ENCODE measurements around the gene GEMIN8.

Gene GEMIN8

DNA sequence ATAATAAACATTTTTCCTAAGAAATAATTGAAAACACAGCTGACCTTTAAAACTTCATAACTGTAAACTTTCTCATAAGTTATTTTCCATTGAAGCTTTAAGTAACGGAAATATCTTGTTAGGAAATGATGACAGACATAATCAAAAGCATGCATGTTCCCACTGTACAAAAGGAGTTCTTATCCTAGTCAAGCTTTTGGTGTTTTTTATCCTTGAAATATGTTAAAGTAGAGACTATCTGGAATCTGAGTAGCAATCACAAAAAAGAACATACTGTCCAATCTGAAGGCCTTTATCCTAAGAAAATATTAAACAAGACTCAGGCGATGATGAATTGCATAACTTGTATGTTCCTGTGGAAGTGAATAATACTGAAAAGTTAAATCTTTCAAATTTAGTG is 14.4 kb downstream of the GEMIN8 start:
- H3K4me1 ChIP-seq (ENCODE audit: control insufficient read depth, insufficient read depth, low read length), result peaks cover 13% of the 10 kb centered on the region
- H3K36me3 ChIP-seq (ENCODE audit: control insufficient read depth, insufficient read depth, low read length, severe bottlenecking), result peaks cover 15% of the 10 kb centered on the region
- H3K4me3 ChIP-seq (ENCODE audit: low read length), result no peak overlapping the region
- no peaks in the 10 kb centered on the region for H3K27me3 ChIP-seq (replicated peaks; ENCODE audit: control insufficient read depth, insufficient read depth, low read length)
- no peaks in the 10 kb centered on the region for H3K9me3 ChIP-seq (ENCODE audit: control insufficient read depth, low read length)
- peak; percentile 75 for DNase-seq (ENCODE audit: low read depth)
- H3K9ac ChIP-seq (ENCODE audit: low read length), result no peak overlapping the region

- no peak overlapping the region for H3K9ac ChIP-seq (ENCODE audit: low read length)
- H3K36me3 ChIP-seq (ENCODE audit: control insufficient read depth, insufficient read depth, low read length, severe bottlenecking), result peaks cover 7% of the 10 kb centered on the region
- no peaks in the 10 kb centered on the region for H3K9me3 ChIP-seq (ENCODE audit: control insufficient read depth, low read length)
- no peaks in the 10 kb centered on the region for H3K27me3 ChIP-seq (replicated peaks; ENCODE audit: control insufficient read depth, insufficient read depth, low read length)
- H3K4me1 ChIP-seq (ENCODE audit: control insufficient read depth, insufficient read depth, low read length), result peaks cover 13% of the 10 kb centered on the region
- DNase-seq (ENCODE audit: low read depth), result no peak
- no peak overlapping the region for H3K4me3 ChIP-seq (ENCODE audit: low read length)
Observed at GRCh38 chrX:14014526-14014925, 15.2 kb downstream of the GEMIN8 start.

DNA sequence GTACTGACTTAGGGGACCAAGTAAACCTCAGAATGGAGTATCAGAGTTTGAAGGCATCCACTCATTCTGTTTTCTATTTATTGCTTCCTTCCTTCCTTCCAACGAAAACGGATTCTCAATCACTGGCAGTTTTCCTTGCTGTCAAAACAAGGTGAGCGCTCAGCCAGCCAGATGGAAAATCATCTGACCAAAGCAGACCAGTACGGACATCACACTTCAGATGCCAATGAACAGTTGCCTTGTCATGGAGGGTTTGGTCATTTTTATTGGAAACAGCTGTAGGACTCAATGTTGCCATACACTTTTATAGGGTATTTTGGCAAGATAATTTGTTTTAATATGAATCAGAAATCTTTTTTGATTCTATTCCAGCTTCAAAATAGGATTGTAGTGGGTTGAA is 16.6 kb downstream of the GEMIN8 start:
- DNase-seq (ENCODE audit: low read depth), result no peak

DNA sequence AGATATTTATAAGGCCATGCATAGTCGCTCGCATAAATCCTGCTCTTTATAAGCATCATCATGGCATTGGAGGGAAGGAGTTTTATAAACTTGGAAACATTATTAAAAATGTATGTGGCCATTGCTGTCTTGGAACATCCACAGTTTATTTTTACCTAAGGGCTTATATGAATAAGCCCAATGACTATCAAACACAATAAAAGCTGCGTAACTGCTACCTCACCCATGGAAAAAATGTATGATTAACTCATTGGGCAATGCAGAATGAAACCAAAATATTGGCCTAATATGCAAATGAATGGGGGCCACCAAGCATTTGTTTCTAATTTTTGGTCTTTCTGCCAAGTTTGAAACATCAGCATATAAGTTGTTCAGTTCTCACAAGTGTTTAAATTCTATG is 19.1 kb downstream of the GEMIN8 start:
- H3K9me3 ChIP-seq (ENCODE audit: control insufficient read depth, low read length), result no peaks in the 10 kb centered on the region
- H3K27me3 ChIP-seq (replicated peaks; ENCODE audit: control insufficient read depth, insufficient read depth, low read length), result no peaks in the 10 kb centered on the region
- no peak overlapping the region for H3K4me3 ChIP-seq (ENCODE audit: low read length)
- peaks cover 10% of the 10 kb centered on the region for H3K36me3 ChIP-seq (ENCODE audit: control insufficient read depth, insufficient read depth, low read length, severe bottlenecking)
- no peak for DNase-seq (ENCODE audit: low read depth)
- H3K4me1 ChIP-seq (ENCODE audit: control insufficient read depth, insufficient read depth, low read length), result peaks cover 6% of the 10 kb centered on the region
- no peak overlapping the region for H3K9ac ChIP-seq (ENCODE audit: low read length)

More for the DNA sequence above, 16.6 kb downstream of the GEMIN8 start:
- Histone ChIP-seq H3K27me3 (replicated peaks; ENCODE audit: control insufficient read depth, insufficient read depth, low read length) (no peaks in the 10 kb centered on the region), H3K4me1 (ENCODE audit: control insufficient read depth, insufficient read depth, low read length) (peaks cover 13% of the 10 kb centered on the region), H3K9ac (ENCODE audit: low read length) (no peak overlapping the region), H3K4me3 (ENCODE audit: low read length) (no peak overlapping the region), H3K36me3 (ENCODE audit: control insufficient read depth, insufficient read depth, low read length, severe bottlenecking) (peaks cover 10% of the 10 kb centered on the region), H3K9me3 (ENCODE audit: control insufficient read depth, low read length) (no peaks in the 10 kb centered on the region)

DNA sequence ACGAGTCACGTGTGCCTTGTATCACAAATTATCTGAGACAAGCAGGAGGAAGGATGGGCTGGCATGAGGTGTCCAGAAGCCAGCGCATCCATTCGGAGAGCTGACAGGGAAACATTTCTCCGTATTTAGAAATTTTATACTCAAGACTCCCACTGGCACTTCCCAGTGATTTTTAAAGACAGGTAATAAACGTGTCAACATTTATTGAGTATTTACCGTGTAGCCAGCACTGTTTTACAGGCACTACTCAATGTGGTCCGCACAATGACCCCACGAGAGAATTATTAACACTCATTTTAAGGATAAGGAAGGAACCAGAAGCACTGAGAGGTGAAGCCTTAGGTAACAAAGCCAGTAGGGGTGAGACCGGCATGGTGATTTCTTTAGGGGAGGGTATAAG is 23.2 kb downstream of the GEMIN8 start:
- no peak for DNase-seq (ENCODE audit: low read depth)
- Histone ChIP-seq H3K4me1 (ENCODE audit: control insufficient read depth, insufficient read depth, low read length) (no peaks in the 10 kb centered on the region), H3K9me3 (ENCODE audit: control insufficient read depth, low read length) (no peaks in the 10 kb centered on the region), H3K4me3 (ENCODE audit: low read length) (no peak overlapping the region), H3K9ac (ENCODE audit: low read length) (no peak overlapping the region), H3K36me3 (ENCODE audit: control insufficient read depth, insufficient read depth, low read length, severe bottlenecking) (peaks cover 10% of the 10 kb centered on the region), H3K27me3 (replicated peaks; ENCODE audit: control insufficient read depth, insufficient read depth, low read length) (no peaks in the 10 kb centered on the region)

DNA sequence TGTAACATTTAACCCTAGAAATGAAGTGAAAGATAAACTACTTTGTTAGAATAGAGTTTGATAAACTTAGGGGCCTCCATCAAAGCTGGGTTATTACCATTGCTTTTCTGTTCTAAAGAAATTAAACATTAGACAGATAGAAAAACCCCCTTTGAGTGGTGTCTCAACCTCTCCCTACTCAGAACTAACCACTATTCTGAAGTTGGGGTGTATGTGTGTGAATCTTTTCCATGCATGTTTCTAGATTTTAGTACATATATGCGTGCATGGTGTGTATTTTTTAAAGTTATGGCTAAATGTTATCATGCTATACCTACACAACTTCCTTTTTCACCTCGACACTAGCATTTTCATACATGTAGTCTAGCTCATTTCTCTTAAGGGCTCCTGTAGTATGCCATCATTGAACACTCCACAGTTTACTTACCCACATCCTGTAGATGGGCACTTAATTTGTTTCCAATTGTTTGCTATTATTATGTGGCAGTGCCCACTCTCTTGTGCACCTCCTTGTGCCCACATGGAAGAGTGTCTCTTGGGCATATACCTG is 25.7 kb downstream of the GEMIN8 start:
- no peak for DNase-seq (ENCODE audit: low read depth)
- H3K4me1 ChIP-seq (ENCODE audit: control insufficient read depth, insufficient read depth, low read length), result no peaks in the 10 kb centered on the region
- no peak overlapping the region for H3K4me3 ChIP-seq (ENCODE audit: low read length)
- no peaks in the 10 kb centered on the region for H3K27me3 ChIP-seq (replicated peaks; ENCODE audit: control insufficient read depth, insufficient read depth, low read length)
- H3K9ac ChIP-seq (ENCODE audit: low read length), result no peak overlapping the region
- H3K36me3 ChIP-seq (ENCODE audit: control insufficient read depth, insufficient read depth, low read length, severe bottlenecking), result peaks cover 9% of the 10 kb centered on the region
- H3K9me3 ChIP-seq (ENCODE audit: control insufficient read depth, low read length), result no peaks in the 10 kb centered on the region

GRCh38 chrX:14003028-14003427 is 26.7 kb downstream of the GEMIN8 start:
- H3K4me3 ChIP-seq (ENCODE audit: low read length), result no peak overlapping the region
- no peaks in the 10 kb centered on the region for H3K36me3 ChIP-seq (ENCODE audit: control insufficient read depth, insufficient read depth, low read length, severe bottlenecking)
- no peaks in the 10 kb centered on the region for H3K4me1 ChIP-seq (ENCODE audit: control insufficient read depth, insufficient read depth, low read length)
- DNase-seq (ENCODE audit: low read depth), result no peak
- no peaks in the 10 kb centered on the region for H3K27me3 ChIP-seq (replicated peaks; ENCODE audit: control insufficient read depth, insufficient read depth, low read length)
- H3K9ac ChIP-seq (ENCODE audit: low read length), result no peak overlapping the region
- no peaks in the 10 kb centered on the region for H3K9me3 ChIP-seq (ENCODE audit: control insufficient read depth, low read length)

DNA sequence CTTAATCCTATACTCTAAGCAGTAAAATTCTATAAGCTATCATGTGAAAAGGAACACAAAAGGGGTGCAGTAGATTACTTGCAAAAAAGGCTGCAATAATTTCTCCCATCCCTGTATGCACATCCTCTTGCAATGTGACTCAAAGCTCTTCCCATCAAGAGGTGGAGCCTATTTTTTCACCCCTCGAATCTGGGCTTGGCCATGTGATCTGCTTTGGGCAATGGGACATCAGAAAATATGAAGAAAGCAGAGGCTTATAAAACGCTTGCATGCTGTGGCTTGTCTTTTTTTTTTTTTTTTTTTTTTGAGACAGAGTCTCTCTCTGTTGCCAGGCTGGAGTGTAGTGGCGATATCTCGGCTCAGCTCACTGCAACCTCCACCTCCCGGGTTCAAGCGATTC is 33.0 kb downstream of the GEMIN8 start:
- Histone ChIP-seq H3K9me3 (ENCODE audit: control insufficient read depth, low read length) (peaks cover 3% of the 10 kb centered on the region), H3K27me3 (replicated peaks; ENCODE audit: control insufficient read depth, insufficient read depth, low read length) (no peaks in the 10 kb centered on the region), H3K4me1 (ENCODE audit: control insufficient read depth, insufficient read depth, low read length) (no peaks in the 10 kb centered on the region), H3K9ac (ENCODE audit: low read length) (no peak overlapping the region), H3K36me3 (ENCODE audit: control insufficient read depth, insufficient read depth, low read length, severe bottlenecking) (no peaks in the 10 kb centered on the region), H3K4me3 (ENCODE audit: low read length) (no peak overlapping the region)
- no peak for DNase-seq (ENCODE audit: low read depth)

- Histone ChIP-seq H3K9me3 (ENCODE audit: control insufficient read depth, low read length) (peaks cover 3% of the 10 kb centered on the region), H3K36me3 (ENCODE audit: control insufficient read depth, insufficient read depth, low read length, severe bottlenecking) (no peaks in the 10 kb centered on the region), H3K27me3 (replicated peaks; ENCODE audit: control insufficient read depth, insufficient read depth, low read length) (no peaks in the 10 kb centered on the region), H3K4me1 (ENCODE audit: control insufficient read depth, insufficient read depth, low read length) (no peaks in the 10 kb centered on the region), H3K9ac (ENCODE audit: low read length) (no peak overlapping the region), H3K4me3 (ENCODE audit: low read length) (no peak overlapping the region)
- DNase-seq (ENCODE audit: low read depth), result peak; percentile 5
Observed at GRCh38 chrX:13994536-13995080, 35.1 kb downstream of the GEMIN8 start.

- no peaks in the 10 kb centered on the region for H3K27me3 ChIP-seq (replicated peaks; ENCODE audit: control insufficient read depth, insufficient read depth, low read length)
- DNase-seq (ENCODE audit: low read depth), result no peak
- peaks cover 3% of the 10 kb centered on the region for H3K9me3 ChIP-seq (ENCODE audit: control insufficient read depth, low read length)
- no peaks in the 10 kb centered on the region for H3K4me1 ChIP-seq (ENCODE audit: control insufficient read depth, insufficient read depth, low read length)
- H3K4me3 ChIP-seq (ENCODE audit: low read length), result no peak overlapping the region
- H3K9ac ChIP-seq (ENCODE audit: low read length), result no peak overlapping the region
- no peaks in the 10 kb centered on the region for H3K36me3 ChIP-seq (ENCODE audit: control insufficient read depth, insufficient read depth, low read length, severe bottlenecking)
Observed at GRCh38 chrX:13994104-13994503, 35.6 kb downstream of the GEMIN8 start.

- Histone ChIP-seq H3K4me3 (ENCODE audit: low read length) (no peak overlapping the region), H3K9me3 (ENCODE audit: control insufficient read depth, low read length) (peaks cover 10% of the 10 kb centered on the region), H3K4me1 (ENCODE audit: control insufficient read depth, insufficient read depth, low read length) (no peaks in the 10 kb centered on the region), H3K27me3 (replicated peaks; ENCODE audit: control insufficient read depth, insufficient read depth, low read length) (peaks cover 24% of the 10 kb centered on the region), H3K36me3 (ENCODE audit: control insufficient read depth, insufficient read depth, low read length, severe bottlenecking) (no peaks in the 10 kb centered on the region), H3K9ac (ENCODE audit: low read length) (no peak overlapping the region)
- no peak for DNase-seq (ENCODE audit: low read depth)
Observed at GRCh38 chrX:13990126-13990800, 39.4 kb downstream of the GEMIN8 start.

All from adipocyte (in vitro differentiated cells).